Central memory CD4-positive, alpha-beta T cell (primary cell): ENCODE results near the gene FDX1.

Experiments used
- DNase-seq: peaks from one replicate; pipeline ENCODE4 v3.0.0; 2022

Gene FDX1

GRCh38 chr11:110431674-110432073 is 1.9 kb downstream of the FDX1 start:
- no peak for DNase-seq

DNA sequence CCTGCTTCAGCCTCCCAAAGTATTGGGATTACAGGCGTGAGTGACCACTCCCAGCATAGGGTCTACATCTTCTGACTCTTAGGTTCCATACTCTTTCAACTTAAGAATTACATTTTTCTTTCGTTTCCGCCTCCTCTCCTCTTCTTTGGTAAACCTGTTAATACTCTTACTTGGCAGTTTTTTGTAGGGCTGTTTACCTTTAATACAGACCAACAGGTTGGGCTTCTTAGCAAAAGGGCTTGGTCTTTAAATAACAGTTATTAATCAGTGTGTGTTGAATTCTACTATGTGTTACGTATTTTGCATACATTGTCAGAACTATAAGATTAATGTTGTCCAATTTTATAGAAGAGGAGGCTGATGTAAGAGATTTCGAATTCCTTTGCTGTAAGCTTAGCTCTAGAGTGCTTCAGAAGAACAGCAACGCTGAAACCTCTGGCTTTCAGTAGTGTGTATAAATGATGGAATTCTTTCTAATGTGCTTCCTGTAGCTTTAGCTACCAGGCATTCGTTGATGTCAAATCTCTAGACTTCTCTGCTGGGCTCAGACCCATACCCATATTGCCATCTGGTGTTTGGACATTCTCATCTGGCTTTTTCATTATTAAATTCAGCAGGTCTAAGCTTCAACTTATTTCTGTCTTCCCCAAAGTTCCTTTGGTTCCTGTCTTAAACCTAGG is 3.1 kb downstream of the FDX1 start:
- DNase-seq, result no peak

GRCh38 chr11:110433393-110434333 is 3.9 kb downstream of the FDX1 start:
- peak; percentile 38 for DNase-seq

- peak; percentile 15 for DNase-seq
Measured at GRCh38 chr11:110434952-110435779, 5.4 kb downstream of the FDX1 start.

GRCh38 chr11:110435780-110436717 is 6.3 kb downstream of the FDX1 start:
- no peak for DNase-seq

DNA sequence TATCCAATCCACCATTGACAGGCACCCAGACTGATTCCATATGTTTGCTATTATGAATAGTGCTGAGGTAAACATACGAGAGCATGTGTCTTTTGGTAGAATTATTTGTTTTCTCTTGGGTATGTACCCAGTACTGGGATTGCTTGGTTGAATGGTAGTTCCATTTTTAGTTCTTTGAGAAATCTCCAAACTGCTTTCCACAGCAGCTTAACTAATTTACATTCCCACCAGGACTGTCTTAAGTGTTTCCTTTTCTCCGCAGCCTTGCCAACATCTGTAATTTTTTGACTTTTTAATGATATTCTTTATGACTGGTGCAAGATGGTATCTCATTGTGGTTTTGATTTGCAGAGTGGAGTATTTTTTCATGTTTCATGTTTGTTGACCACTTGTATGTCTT is 8.3 kb downstream of the FDX1 start:
- DNase-seq, result no peak

GRCh38 chr11:110445437-110445836 is 15.7 kb downstream of the FDX1 start:
- DNase-seq, result no peak

GRCh38 chr11:110446061-110446460 is 16.3 kb downstream of the FDX1 start:
- DNase-seq, result no peak

- DNase-seq, result no peak
Measured at GRCh38 chr11:110446594-110446993, 16.8 kb downstream of the FDX1 start.

DNA sequence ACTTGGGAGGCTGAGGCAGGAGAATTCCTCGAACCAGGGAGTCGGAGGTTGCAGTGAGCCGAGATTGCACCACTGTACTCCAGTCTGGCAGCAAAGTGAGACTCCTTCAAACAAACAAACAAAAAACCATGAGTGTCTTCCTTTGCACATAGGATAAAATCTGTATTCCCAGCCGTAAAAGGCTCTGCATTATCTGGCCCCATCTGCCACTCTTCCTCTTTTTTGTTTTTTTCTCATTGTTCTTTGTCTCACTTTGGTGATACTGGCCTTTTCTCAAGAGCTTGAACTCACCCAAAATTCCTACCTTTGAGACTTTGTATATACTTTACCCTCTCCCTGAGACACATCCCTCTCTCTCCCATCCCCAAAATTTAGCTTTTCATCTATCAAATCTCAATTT is 17.6 kb downstream of the FDX1 start:
- no peak for DNase-seq

DNA sequence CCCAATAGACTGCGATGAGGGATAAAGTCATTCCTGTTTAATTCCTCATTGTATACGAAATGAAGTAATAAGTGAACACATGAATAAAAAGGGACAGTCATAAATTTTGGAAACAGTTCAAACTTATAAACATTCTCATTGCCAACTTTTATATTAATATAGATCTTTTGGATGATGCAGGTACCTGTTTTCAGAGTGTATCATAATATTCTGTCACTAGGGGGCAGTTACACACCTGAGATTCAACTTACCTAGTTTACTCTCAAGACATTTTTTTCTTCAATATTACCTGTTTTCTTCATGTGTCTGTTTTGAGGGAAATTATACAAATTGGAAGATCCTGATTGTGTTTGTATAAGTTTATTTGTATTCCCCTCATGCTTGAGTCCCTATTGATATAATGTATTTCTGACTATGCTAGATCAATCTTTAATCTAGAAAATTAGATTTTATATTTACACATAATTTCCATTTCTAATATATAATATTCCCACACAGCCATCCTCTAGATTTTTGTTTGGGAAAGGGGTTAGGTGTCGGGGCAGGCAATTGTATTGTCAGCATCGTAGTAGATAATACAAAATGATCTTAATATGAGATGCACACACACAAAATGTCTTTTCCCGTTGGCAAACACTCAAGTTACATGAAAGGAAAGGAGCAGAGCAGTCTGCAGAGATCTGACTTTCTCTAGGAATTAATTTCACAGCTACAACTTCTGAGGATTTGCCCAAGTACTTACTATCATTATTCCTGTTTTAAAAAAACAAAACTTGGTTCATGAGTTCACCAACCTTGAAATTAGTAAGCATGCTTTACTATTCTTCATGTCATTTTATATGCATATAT is 18.4 kb downstream of the FDX1 start:
- no peak for DNase-seq

GRCh38 chr11:110450246-110450645 is 20.5 kb downstream of the FDX1 start:
- no peak for DNase-seq

- no peak for DNase-seq
Measured at GRCh38 chr11:110452720-110453119, 23.0 kb downstream of the FDX1 start.

DNA sequence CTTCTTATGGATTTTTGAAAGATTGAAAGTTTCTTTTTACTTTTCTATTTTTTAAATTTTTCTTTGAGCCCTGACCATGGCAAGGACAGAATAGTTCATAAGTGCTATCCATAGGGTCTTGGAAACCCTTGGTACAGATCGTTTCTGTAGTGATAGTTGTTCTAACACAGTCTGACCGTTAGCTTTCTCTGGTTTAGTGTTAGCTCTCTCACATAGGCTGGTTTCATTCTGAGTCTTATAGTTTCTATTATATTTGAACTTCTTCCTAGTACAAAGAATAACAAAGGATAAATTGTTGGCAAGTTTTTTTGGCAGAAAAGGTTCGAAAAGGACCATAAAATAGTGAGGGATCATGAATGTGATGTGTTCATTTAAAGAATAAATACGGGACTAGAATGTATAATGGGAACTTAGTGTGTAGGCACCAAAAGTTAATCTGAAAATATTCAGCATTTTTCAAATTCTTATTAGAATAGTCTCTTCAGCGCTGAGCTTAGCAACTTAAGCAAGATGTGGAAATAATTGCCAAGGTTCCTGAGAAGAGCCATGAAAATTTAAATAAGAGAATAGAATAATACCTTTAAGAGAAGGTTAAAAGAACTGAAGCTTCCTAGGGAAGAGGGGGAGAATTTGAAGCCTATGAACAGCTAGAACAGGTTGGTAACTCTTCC is 24.1 kb downstream of the FDX1 start:
- no peak for DNase-seq

DNA sequence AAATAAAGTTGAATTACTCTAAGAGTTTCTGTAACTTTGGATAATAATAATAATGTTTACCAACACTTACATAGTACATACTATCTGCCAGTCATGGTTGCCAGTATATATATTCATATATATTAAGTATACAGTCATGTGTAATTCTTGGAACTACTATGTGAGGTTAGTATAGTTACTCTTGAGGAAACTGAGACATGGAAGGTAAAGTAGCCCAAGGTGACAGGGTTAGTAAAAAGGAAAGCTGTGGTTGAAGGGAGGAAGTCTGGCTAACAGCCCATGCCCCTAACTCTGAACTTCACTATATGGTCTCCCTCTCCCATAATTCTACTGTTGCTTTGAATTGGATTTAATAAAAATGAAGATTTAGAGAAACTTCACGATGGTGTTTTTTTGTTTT is 24.9 kb downstream of the FDX1 start:
- DNase-seq, result no peak

GRCh38 chr11:110455718-110456117 is 26.0 kb downstream of the FDX1 start:
- DNase-seq, result no peak

DNA sequence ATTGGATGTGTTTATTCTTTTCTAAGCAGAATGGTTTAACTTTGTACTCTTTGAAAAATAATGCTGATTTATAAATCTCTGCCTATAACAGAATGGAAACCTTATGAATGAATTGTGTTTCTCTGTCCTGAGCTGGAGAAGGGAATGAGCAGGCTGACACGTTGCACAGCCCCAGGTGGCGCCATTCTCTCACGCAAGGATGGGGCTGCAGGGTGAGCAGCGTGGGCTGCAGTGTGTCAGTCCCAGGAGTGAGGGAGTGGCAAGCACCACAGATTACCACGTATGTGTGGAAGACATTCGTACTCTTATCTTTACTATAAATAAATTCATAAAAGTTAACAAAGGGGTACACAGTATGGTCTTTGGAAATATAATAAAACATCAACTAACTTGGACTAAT is 33.4 kb downstream of the FDX1 start:
- DNase-seq, result no peak

GRCh38 chr11:110465231-110465630 is 35.5 kb downstream of the FDX1 start:
- DNase-seq, result no peak

- DNase-seq, result no peak
Measured at GRCh38 chr11:110467556-110467955, 37.8 kb downstream of the FDX1 start.

DNA sequence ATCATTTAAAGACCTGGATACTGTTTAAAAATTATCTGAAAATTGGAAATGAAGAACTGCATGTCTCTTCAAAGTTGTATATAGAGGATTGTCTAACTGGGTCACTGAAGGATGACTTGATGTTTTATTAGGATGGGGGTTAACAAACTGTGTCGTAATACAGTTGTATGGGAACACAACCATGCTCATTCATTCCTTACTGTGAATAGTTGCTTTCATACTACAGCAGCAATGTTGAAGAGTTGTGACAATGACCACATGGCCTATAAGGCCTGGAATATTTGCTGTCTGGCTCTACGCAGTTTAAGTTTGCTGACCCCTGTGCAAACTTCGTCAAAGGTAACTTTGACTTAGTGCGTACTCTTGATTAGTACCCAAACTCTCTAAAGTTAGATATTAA is 38.4 kb downstream of the FDX1 start:
- DNase-seq, result no peak

- DNase-seq, result no peak
Measured at GRCh38 chr11:110469127-110469526, 39.4 kb downstream of the FDX1 start.
